ENCODE measurements around the gene CALCOCO1.

Gene CALCOCO1

GRCh38 chr12:53752621-53753020 lies 25.4 kb upstream of the CALCOCO1 start:
- H3K4me3 ChIP-seq (ENCODE audit: low read depth, low read length), result no peak overlapping the region
- TF ChIP-seq, protein P1, sequence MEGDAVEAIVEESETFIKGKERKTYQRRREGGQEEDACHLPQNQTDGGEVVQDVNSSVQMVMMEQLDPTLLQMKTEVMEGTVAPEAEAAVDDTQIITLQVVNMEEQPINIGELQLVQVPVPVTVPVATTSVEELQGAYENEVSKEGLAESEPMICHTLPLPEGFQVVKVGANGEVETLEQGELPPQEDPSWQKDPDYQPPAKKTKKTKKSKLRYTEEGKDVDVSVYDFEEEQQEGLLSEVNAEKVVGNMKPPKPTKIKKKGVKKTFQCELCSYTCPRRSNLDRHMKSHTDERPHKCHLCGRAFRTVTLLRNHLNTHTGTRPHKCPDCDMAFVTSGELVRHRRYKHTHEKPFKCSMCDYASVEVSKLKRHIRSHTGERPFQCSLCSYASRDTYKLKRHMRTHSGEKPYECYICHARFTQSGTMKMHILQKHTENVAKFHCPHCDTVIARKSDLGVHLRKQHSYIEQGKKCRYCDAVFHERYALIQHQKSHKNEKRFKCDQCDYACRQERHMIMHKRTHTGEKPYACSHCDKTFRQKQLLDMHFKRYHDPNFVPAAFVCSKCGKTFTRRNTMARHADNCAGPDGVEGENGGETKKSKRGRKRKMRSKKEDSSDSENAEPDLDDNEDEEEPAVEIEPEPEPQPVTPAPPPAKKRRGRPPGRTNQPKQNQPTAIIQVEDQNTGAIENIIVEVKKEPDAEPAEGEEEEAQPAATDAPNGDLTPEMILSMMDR (IDR thresholded peaks at IDR 0.05; ENCODE audit: insufficient read depth, low read depth, low read length, missing control alignments), result no peak
- no peak for DNase-seq (ENCODE audit: low read depth)

DNA sequence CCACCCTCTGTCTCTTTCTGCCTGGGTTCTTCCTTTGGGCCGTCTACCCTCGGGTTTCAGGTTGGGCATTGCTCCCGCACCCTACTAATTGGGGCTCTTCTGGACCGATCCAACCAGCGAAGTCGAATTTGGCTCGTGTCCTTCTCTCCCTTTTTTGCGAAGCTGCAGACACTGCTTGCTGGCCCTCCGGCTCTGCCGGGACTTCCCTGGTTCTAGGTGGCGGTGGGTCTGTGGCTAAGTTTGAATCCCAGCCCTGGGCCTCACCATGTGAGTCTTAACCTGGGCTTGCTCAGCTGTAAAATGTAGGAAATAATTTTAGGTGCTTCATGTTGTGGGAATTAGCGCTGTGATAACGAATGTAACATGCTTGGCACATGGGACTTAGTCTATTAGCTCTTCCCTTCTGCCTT lies 24.9 kb upstream of the CALCOCO1 start:
- no peak overlapping the region for H3K4me3 ChIP-seq (ENCODE audit: low read depth, low read length)
- no peak for DNase-seq (ENCODE audit: low read depth)
- TF ChIP-seq, protein P1 (IDR thresholded peaks at IDR 0.05; ENCODE audit: insufficient read depth, low read depth, low read length, missing control alignments), result no peak

- DNase-seq (ENCODE audit: low read depth), result peak; percentile 54
- TF ChIP-seq, protein P1 (IDR thresholded peaks at IDR 0.05; ENCODE audit: insufficient read depth, low read depth, low read length, missing control alignments), result no peak
- H3K4me3 ChIP-seq (ENCODE audit: low read depth, low read length), result peak within 1 kb of the TSS; percentile 57
These were observed 24.3 kb upstream of the CALCOCO1 start, which contains the start of gene CISTR for GRCh38 chr12:53751336-53752191. CISTR (minus strand) TSS chr12:53751979.

GRCh38 chr12:53750812-53751335 lies 23.6 kb upstream of the CALCOCO1 start:
- TF ChIP-seq, protein P1 (IDR thresholded peaks at IDR 0.05; ENCODE audit: insufficient read depth, low read depth, low read length, missing control alignments), result no peak
- H3K4me3 ChIP-seq (ENCODE audit: low read depth, low read length), result peak overlapping the region; percentile 57
- peak; percentile 63 for DNase-seq (ENCODE audit: low read depth)

DNA sequence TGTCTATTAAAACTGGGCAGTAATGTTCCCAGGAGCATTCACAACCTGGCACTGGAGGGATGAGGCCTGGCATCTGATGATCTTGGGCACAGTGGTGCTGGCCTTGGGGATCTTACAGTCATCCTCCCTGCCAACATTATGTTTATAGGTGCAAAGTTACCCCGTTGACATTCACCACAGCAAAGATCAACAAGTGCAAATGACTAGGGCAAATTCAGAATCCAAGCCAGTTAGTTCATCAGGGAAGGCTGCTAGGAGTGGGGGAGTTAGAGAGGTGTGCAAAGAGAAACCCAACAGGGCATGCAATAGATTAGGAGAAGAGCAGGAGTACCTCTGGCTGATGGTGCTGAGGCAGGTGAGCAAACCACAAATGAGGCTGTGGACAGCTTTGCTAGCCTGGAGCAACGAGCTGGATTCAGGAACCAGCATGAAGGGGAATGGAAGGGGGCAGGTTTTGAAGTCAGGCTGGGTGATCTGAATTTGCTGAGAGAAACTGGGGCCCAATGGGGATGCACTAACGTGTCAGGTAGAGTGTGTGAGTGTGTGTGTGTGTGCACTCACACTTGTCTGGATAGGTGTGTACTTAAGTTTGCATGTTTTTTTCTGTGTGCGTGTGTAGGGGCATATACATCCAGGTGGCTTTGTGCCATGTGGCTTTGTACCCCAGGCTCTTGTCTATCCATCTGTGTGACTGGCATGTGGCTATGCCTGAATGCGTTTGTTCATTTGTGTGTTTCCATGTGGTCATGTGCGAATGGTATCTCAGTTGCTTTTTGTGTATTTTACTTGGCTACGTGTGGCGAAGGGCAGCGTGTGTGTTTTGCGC lies 22.9 kb upstream of the CALCOCO1 start:
- DNase-seq (ENCODE audit: low read depth), result no peak
- TF ChIP-seq, protein P1 (IDR thresholded peaks at IDR 0.05; ENCODE audit: insufficient read depth, low read depth, low read length, missing control alignments), result no peak
- H3K4me3 ChIP-seq (ENCODE audit: low read depth, low read length), result no peak overlapping the region; the same call in 1 of the 2 replicates

DNA sequence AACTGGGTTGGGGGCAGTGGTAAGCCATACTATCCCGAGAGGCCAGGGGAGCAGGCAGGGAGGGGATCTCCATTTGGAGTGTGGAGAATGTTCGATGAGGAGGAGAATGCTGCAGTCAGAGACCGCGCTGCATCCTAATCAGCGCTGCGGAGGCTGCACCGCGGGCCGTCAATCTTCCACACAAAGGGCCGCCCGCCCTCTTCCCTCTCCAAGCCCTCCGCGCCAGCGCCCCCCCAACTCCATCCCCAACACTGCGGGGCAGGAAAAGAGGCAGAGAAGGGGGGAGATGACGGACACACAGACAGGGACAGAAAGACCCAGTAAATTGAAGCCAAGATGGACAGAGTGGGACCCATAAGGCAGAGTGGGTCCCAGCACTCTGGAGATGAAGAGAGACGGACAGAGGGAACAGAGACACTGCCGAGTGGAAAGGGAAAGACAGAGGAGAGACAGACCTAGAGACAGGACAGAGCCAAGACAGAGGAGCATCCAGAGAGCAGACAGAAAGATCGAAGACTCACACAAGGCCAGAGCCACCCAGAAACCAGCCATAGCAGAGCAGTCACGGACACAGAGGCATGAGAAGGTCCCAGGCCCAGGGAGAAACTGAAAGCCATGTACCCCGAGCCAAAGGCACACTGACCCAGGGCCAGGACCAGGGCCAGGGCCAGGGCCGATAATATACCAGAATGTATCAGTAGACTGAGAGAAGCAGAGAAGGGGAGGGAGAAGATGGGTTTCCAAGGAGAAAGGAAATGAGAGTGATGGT lies 21.0 kb upstream of the CALCOCO1 start:
- TF ChIP-seq, protein P1 (IDR thresholded peaks at IDR 0.05; ENCODE audit: insufficient read depth, low read depth, low read length, missing control alignments), result no peak
- no peak overlapping the region for H3K4me3 ChIP-seq (ENCODE audit: low read depth, low read length)
- no peak for DNase-seq (ENCODE audit: low read depth)
